ENCODE measurements around the gene ENOX2. TPM values are rescaled to one million over a fixed set of nuclear protein-coding genes. Genes with fewer than 3 reads are reported as not detected.

Gene ENOX2
- total RNA-seq, 2 donors from 2014 or later, result 7.0 to 13.0 TPM

GRCh38 chrX:130851569-130851968 lies 51.4 kb downstream of the ENOX2 start:
- no peaks in the 10 kb centered on the region for H3K36me3 Mint-ChIP-seq (ENCODE audit: low read depth)
- peak; percentile 29 for ATAC-seq (replicated peaks)
- peaks cover 4% of the 10 kb centered on the region for H3K4me1 Mint-ChIP-seq
- no peaks in the 10 kb centered on the region for H3K27me3 Mint-ChIP-seq
- H3K9me3 Mint-ChIP-seq, result no peaks in the 10 kb centered on the region
- H3K4me3 Mint-ChIP-seq, result no peak overlapping the region
- H3K27ac Mint-ChIP-seq, result no peak overlapping the region

GRCh38 chrX:130848763-130849162 lies 54.2 kb downstream of the ENOX2 start:
- Mint-ChIP-seq H3K27me3 (no peaks in the 10 kb centered on the region), H3K27ac (no peak overlapping the region), H3K9me3 (no peaks in the 10 kb centered on the region), H3K4me3 (no peak overlapping the region), H3K36me3 (ENCODE audit: low read depth) (no peaks in the 10 kb centered on the region), H3K4me1 (peaks cover 4% of the 10 kb centered on the region)
- no peak for ATAC-seq (replicated peaks)

GRCh38 chrX:130846746-130847145 lies 56.3 kb downstream of the ENOX2 start:
- H3K4me1 Mint-ChIP-seq, result peaks cover 4% of the 10 kb centered on the region
- no peak overlapping the region for H3K4me3 Mint-ChIP-seq
- no peaks in the 10 kb centered on the region for H3K9me3 Mint-ChIP-seq
- no peak overlapping the region for H3K27ac Mint-ChIP-seq
- no peaks in the 10 kb centered on the region for H3K36me3 Mint-ChIP-seq (ENCODE audit: low read depth)
- ATAC-seq (replicated peaks), result no peak
- no peaks in the 10 kb centered on the region for H3K27me3 Mint-ChIP-seq

GRCh38 chrX:130841776-130842175 lies 61.2 kb downstream of the ENOX2 start:
- ATAC-seq (replicated peaks), result no peak
- H3K9me3 Mint-ChIP-seq, result no peaks in the 10 kb centered on the region
- no peaks in the 10 kb centered on the region for H3K36me3 Mint-ChIP-seq (ENCODE audit: low read depth)
- H3K4me3 Mint-ChIP-seq, result no peak overlapping the region
- H3K4me1 Mint-ChIP-seq, result no peaks in the 10 kb centered on the region
- H3K27me3 Mint-ChIP-seq, result no peaks in the 10 kb centered on the region
- H3K27ac Mint-ChIP-seq, result no peak overlapping the region

GRCh38 chrX:130840345-130840744 lies 62.7 kb downstream of the ENOX2 start:
- H3K9me3 Mint-ChIP-seq, result no peaks in the 10 kb centered on the region
- ATAC-seq (replicated peaks), result no peak
- H3K4me3 Mint-ChIP-seq, result no peak overlapping the region
- H3K27ac Mint-ChIP-seq, result no peak overlapping the region
- no peaks in the 10 kb centered on the region for H3K4me1 Mint-ChIP-seq
- H3K36me3 Mint-ChIP-seq (ENCODE audit: low read depth), result no peaks in the 10 kb centered on the region
- no peaks in the 10 kb centered on the region for H3K27me3 Mint-ChIP-seq

GRCh38 chrX:130836447-130836846 lies 66.6 kb downstream of the ENOX2 start:
- Mint-ChIP-seq H3K4me1 (no peaks in the 10 kb centered on the region), H3K36me3 (ENCODE audit: low read depth) (no peaks in the 10 kb centered on the region), H3K4me3 (no peak overlapping the region), H3K27ac (no peak overlapping the region), H3K9me3 (no peaks in the 10 kb centered on the region), H3K27me3 (no peaks in the 10 kb centered on the region)
- no peak for ATAC-seq (replicated peaks)

- Mint-ChIP-seq H3K4me3 (no peak overlapping the region), H3K9me3 (no peaks in the 10 kb centered on the region), H3K27me3 (no peaks in the 10 kb centered on the region), H3K4me1 (no peaks in the 10 kb centered on the region), H3K36me3 (ENCODE audit: low read depth) (no peaks in the 10 kb centered on the region), H3K27ac (no peak overlapping the region)
- no peak for ATAC-seq (replicated peaks)
These were observed 68.2 kb downstream of the ENOX2 start for GRCh38 chrX:130834830-130835229.

- Mint-ChIP-seq H3K4me3 (no peak overlapping the region), H3K9me3 (no peaks in the 10 kb centered on the region), H3K27me3 (no peaks in the 10 kb centered on the region), H3K27ac (no peak overlapping the region), H3K36me3 (ENCODE audit: low read depth) (no peaks in the 10 kb centered on the region), H3K4me1 (no peaks in the 10 kb centered on the region)
- no peak for ATAC-seq (replicated peaks)
These were observed 68.9 kb downstream of the ENOX2 start for GRCh38 chrX:130834149-130834548.

- ATAC-seq (replicated peaks), result no peak
- no peaks in the 10 kb centered on the region for H3K4me1 Mint-ChIP-seq
- H3K9me3 Mint-ChIP-seq, result no peaks in the 10 kb centered on the region
- no peak overlapping the region for H3K27ac Mint-ChIP-seq
- H3K27me3 Mint-ChIP-seq, result no peaks in the 10 kb centered on the region
- no peak overlapping the region for H3K4me3 Mint-ChIP-seq
- H3K36me3 Mint-ChIP-seq (ENCODE audit: low read depth), result no peaks in the 10 kb centered on the region
These were observed 71.7 kb downstream of the ENOX2 start for GRCh38 chrX:130831347-130831722.

- Mint-ChIP-seq H3K4me1 (no peaks in the 10 kb centered on the region), H3K4me3 (no peak overlapping the region), H3K9me3 (no peaks in the 10 kb centered on the region), H3K36me3 (ENCODE audit: low read depth) (no peaks in the 10 kb centered on the region), H3K27me3 (no peaks in the 10 kb centered on the region), H3K27ac (no peak overlapping the region)
- ATAC-seq (replicated peaks), result no peak
These were observed 72.2 kb downstream of the ENOX2 start for GRCh38 chrX:130830599-130831346.

GRCh38 chrX:130829526-130830515 lies 73.2 kb downstream of the ENOX2 start:
- no peak for ATAC-seq (replicated peaks)
- Mint-ChIP-seq H3K4me3 (no peak overlapping the region), H3K9me3 (no peaks in the 10 kb centered on the region), H3K4me1 (no peaks in the 10 kb centered on the region), H3K36me3 (ENCODE audit: low read depth) (no peaks in the 10 kb centered on the region), H3K27ac (no peak overlapping the region), H3K27me3 (no peaks in the 10 kb centered on the region)

- no peak overlapping the region for H3K4me3 Mint-ChIP-seq
- H3K9me3 Mint-ChIP-seq, result no peaks in the 10 kb centered on the region
- H3K36me3 Mint-ChIP-seq (ENCODE audit: low read depth), result no peaks in the 10 kb centered on the region
- no peaks in the 10 kb centered on the region for H3K4me1 Mint-ChIP-seq
- no peaks in the 10 kb centered on the region for H3K27me3 Mint-ChIP-seq
- H3K27ac Mint-ChIP-seq, result no peak overlapping the region
- no peak for ATAC-seq (replicated peaks)
These were observed 74.4 kb downstream of the ENOX2 start for GRCh38 chrX:130828641-130829040.

GRCh38 chrX:130827648-130828047 lies 75.4 kb downstream of the ENOX2 start:
- H3K27ac Mint-ChIP-seq, result no peak overlapping the region
- H3K4me1 Mint-ChIP-seq, result no peaks in the 10 kb centered on the region
- ATAC-seq (replicated peaks), result no peak
- H3K27me3 Mint-ChIP-seq, result no peaks in the 10 kb centered on the region
- no peaks in the 10 kb centered on the region for H3K9me3 Mint-ChIP-seq
- no peaks in the 10 kb centered on the region for H3K36me3 Mint-ChIP-seq (ENCODE audit: low read depth)
- H3K4me3 Mint-ChIP-seq, result no peak overlapping the region

- no peaks in the 10 kb centered on the region for H3K36me3 Mint-ChIP-seq (ENCODE audit: low read depth)
- no peak for ATAC-seq (replicated peaks)
- no peaks in the 10 kb centered on the region for H3K27me3 Mint-ChIP-seq
These were observed 76.8 kb downstream of the ENOX2 start for GRCh38 chrX:130826249-130826648.

GRCh38 chrX:130825525-130825924 lies 77.5 kb downstream of the ENOX2 start:
- Mint-ChIP-seq H3K9me3 (no peaks in the 10 kb centered on the region), H3K27me3 (no peaks in the 10 kb centered on the region), H3K4me1 (no peaks in the 10 kb centered on the region), H3K36me3 (ENCODE audit: low read depth) (no peaks in the 10 kb centered on the region), H3K4me3 (no peak overlapping the region), H3K27ac (no peak overlapping the region)
- ATAC-seq (replicated peaks), result no peak

More at GRCh38 chrX:130826249-130826648, 76.8 kb downstream of the ENOX2 start:
- Mint-ChIP-seq H3K27ac (no peak overlapping the region), H3K4me3 (no peak overlapping the region), H3K4me1 (no peaks in the 10 kb centered on the region), H3K9me3 (no peaks in the 10 kb centered on the region)

Data from activated T-helper 17 cell treated with anti-CD3 and anti-CD28 coated beads, Interleukin-2, amount 50 U/mL, for 72 hours (primary cell).